Osteoblast (primary cell): ENCODE data around the gene NKAIN2. TPM values are rescaled to one million over a fixed set of nuclear protein-coding genes. Genes with fewer than 3 reads are reported as not detected.

ENCODE experiments used
- DNase-seq: peaks from one replicate; pipeline ENCODE4 v3.0.0; 2011; ENCODE audit warnings: low spot score, mixed read lengths; ENCODE audit not compliant: insufficient read length; ENCODE audit errors: missing footprints
- H2AFZ ChIP-seq: 2 replicates; pipeline ENCODE4 v1.6.0; 2011; ENCODE audit warnings: mild to moderate bottlenecking, low read length
- H3K27ac ChIP-seq: 2 replicates; pipeline ENCODE4 v1.5.1; 2011; ENCODE audit warnings: mild to moderate bottlenecking, low read depth, low read length, moderate library complexity
- H3K27me3 ChIP-seq: 2 replicates; pipeline ENCODE4 v1.6.0; 2012; ENCODE audit warnings: mild to moderate bottlenecking, control low read depth, inconsistent platforms, low read length, moderate library complexity; ENCODE audit not compliant: insufficient read depth
- H3K36me3 ChIP-seq: 2 replicates; pipeline ENCODE4 v1.5.1; 2011; ENCODE audit warnings: mild to moderate bottlenecking, low read length, control low read depth, moderate library complexity; ENCODE audit not compliant: insufficient read depth
- H3K4me1 ChIP-seq: 2 replicates; pipeline ENCODE4 v1.5.1; 2011; ENCODE audit warnings: mild to moderate bottlenecking, low read length, control low read depth, moderate library complexity; ENCODE audit not compliant: insufficient read depth
- H3K4me2 ChIP-seq: 2 replicates; pipeline ENCODE4 v1.6.0; 2011; ENCODE audit warnings: mild to moderate bottlenecking, low read length; ENCODE audit not compliant: insufficient read depth
- H3K4me3 ChIP-seq: fragments of 200-600 bp; sonication (generic); 3 replicates; pipeline ENCODE4 v1.5.1; 2012; ENCODE audit warnings: mild to moderate bottlenecking, low read length, inconsistent platforms; ENCODE audit not compliant: insufficient read depth
- H3K79me2 ChIP-seq: 2 replicates; pipeline ENCODE4 v1.6.0; 2012; ENCODE audit warnings: mild to moderate bottlenecking, low read length, control low read depth, inconsistent platforms; ENCODE audit not compliant: insufficient read depth
- H3K9me3 ChIP-seq: 2 replicates; pipeline ENCODE4 v1.5.1; 2011; ENCODE audit warnings: low read depth, low read length, control low read depth
- H4K20me1 ChIP-seq: 2 replicates; pipeline ENCODE4 v1.6.0; 2012; ENCODE audit warnings: mild to moderate bottlenecking, low read length, control low read depth; ENCODE audit not compliant: insufficient read depth
- total RNA-seq: library from RNA; depleted of rRNA; stranded (reverse); fragments of >200 nt; gene quantifications from 2 replicates; pipeline ENCODE4 v1.2.3, GENCODE V29; 2012
- TF ChIP-seq, protein P1 (sequence below): IDR thresholded peaks from 2 replicates; pipeline ENCODE4 v1.5.1; 2011; ENCODE audit warnings: mild to moderate bottlenecking, low read depth, low read length, moderate library complexity; ENCODE audit errors: extremely low read depth

NKAIN2 gene
- total RNA-seq, 1 donor, result under 0.01 TPM

DNA sequence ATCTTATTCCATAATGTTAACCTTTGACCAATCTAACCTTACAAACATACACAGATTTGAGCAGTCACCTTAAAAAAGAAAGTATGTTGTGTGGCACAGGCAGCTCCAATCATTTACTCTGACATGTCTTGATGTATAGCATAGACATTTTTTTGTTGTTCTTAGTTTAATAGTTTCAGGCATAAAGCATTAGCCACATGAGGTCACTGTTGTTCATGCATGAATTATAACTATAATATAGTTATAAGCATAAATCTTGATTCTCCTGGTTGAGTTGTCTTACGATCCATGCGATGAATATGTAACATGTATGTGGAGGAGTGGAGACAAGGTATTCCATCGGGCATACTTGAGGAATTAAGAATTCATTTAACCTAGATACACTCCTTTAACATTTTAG lies 26.1 kb upstream of the NKAIN2 start:
- TF ChIP-seq, protein P1, sequence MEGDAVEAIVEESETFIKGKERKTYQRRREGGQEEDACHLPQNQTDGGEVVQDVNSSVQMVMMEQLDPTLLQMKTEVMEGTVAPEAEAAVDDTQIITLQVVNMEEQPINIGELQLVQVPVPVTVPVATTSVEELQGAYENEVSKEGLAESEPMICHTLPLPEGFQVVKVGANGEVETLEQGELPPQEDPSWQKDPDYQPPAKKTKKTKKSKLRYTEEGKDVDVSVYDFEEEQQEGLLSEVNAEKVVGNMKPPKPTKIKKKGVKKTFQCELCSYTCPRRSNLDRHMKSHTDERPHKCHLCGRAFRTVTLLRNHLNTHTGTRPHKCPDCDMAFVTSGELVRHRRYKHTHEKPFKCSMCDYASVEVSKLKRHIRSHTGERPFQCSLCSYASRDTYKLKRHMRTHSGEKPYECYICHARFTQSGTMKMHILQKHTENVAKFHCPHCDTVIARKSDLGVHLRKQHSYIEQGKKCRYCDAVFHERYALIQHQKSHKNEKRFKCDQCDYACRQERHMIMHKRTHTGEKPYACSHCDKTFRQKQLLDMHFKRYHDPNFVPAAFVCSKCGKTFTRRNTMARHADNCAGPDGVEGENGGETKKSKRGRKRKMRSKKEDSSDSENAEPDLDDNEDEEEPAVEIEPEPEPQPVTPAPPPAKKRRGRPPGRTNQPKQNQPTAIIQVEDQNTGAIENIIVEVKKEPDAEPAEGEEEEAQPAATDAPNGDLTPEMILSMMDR, result peak; percentile 33

DNA sequence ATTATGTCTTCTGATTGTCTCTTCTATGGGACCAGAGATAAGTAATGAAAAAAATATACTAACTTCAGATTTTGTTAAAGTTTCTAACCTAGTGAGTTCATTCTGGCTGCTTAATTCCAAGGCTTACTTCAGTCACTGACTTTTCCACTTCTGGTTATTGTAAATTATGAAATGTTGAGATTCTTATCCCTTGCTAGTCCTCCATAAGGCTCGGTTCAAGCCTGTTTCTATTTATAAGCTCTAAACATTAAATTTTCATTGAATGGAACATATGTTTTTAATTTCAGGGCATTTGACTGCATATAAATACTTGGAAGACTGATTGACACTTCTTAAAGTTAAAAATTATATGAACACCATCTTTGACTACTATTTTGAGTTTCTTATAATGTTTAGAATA lies 23.6 kb upstream of the NKAIN2 start:
- no peak overlapping the region for H2AFZ ChIP-seq
- H4K20me1 ChIP-seq, result no peaks in the 10 kb centered on the region
- no peak overlapping the region for H3K27ac ChIP-seq
- no peaks in the 10 kb centered on the region for H3K36me3 ChIP-seq
- no peaks in the 10 kb centered on the region for H3K9me3 ChIP-seq
- H3K4me1 ChIP-seq, result no peaks in the 10 kb centered on the region
- H3K4me2 ChIP-seq, result no peak overlapping the region
- no peak for DNase-seq
- H3K79me2 ChIP-seq, result no peaks in the 10 kb centered on the region
- H3K4me3 ChIP-seq, result no peak overlapping the region
- TF ChIP-seq, protein P1, result no peak
- no peaks in the 10 kb centered on the region for H3K27me3 ChIP-seq

More for the DNA sequence above, 26.1 kb upstream of the NKAIN2 start:
- Histone ChIP-seq H3K9me3 (no peaks in the 10 kb centered on the region), H3K4me2 (no peak overlapping the region), H3K4me1 (no peaks in the 10 kb centered on the region), H3K36me3 (no peaks in the 10 kb centered on the region), H4K20me1 (no peaks in the 10 kb centered on the region), H3K27me3 (no peaks in the 10 kb centered on the region), H3K79me2 (no peaks in the 10 kb centered on the region), H3K27ac (no peak overlapping the region), H3K4me3 (no peak overlapping the region), H2AFZ (no peak overlapping the region)
- DNase-seq, result no peak

DNA sequence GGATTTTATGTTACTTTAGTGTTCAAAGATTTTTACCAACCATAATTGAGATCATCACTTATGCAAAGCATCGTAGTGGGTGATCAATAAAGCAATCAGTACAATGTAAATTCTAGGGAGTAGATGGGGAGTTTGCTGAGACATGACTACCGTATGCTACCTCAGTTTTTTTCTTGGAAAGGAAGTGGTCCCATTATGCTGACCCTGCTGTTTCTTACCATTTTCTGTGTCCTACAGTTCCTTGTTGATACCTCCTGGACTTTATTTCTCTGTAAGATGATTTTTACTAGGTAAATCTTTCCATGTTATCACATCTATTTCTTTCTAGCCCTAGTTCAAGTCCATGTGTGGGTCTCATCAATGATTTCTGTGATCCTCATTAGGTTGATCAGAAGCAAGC lies 19.3 kb upstream of the NKAIN2 start:
- Histone ChIP-seq H3K4me3 (no peak overlapping the region), H3K27me3 (no peaks in the 10 kb centered on the region), H3K9me3 (no peaks in the 10 kb centered on the region), H4K20me1 (no peaks in the 10 kb centered on the region), H3K4me1 (no peaks in the 10 kb centered on the region), H3K4me2 (no peak overlapping the region), H3K36me3 (no peaks in the 10 kb centered on the region), H2AFZ (no peak overlapping the region), H3K27ac (no peak overlapping the region), H3K79me2 (no peaks in the 10 kb centered on the region)
- TF ChIP-seq, protein P1, result no peak
- DNase-seq, result no peak

DNA sequence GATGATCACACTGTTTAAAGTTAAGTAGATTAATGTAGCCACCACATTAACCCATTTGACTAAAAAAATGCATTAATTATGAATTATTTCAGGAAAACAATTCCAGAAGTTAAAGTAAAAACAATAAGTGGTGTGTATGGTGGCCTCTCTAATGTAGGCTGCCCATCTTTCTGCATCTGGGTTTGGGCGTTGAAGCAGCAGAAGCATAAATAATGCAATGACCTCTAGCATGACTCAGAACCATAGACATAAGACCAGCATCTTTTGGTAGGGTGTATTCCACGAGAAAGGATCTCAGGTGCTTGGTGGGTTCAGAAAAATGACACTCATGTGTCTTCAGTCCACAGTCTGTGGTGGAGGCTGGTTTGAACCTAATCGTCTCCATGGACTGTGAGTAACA lies 18.6 kb upstream of the NKAIN2 start:
- no peak overlapping the region for H3K4me3 ChIP-seq
- H3K9me3 ChIP-seq, result no peaks in the 10 kb centered on the region
- H3K4me2 ChIP-seq, result no peak overlapping the region
- H4K20me1 ChIP-seq, result no peaks in the 10 kb centered on the region
- H2AFZ ChIP-seq, result no peak overlapping the region
- H3K79me2 ChIP-seq, result no peaks in the 10 kb centered on the region
- H3K36me3 ChIP-seq, result no peaks in the 10 kb centered on the region
- H3K4me1 ChIP-seq, result no peaks in the 10 kb centered on the region
- H3K27ac ChIP-seq, result no peak overlapping the region
- no peak for DNase-seq
- H3K27me3 ChIP-seq, result no peaks in the 10 kb centered on the region
- TF ChIP-seq, protein P1, result no peak
